Activated T-helper 2 cell treated with anti-CD3 and anti-CD28 coated beads, Interferon-gamma antibody, Interleukin-2, Interleukin-4, amounts not matched to agents 10 μg/mL and 5 μg/mL and 100 μg/mL, durations not matched to agents 14 hours and 24 hours and 36 hours (primary cell): ENCODE measurements around the gene C1QA. TPM values are rescaled to one million over a fixed set of nuclear protein-coding genes. Genes with fewer than 3 reads are reported as not detected.
"Not testable (repeated sequence)": the region's sequence is repeated elsewhere in the genome, so short reads cannot be mapped to it uniquely, and the experiment has no call there.

Experiments used
- DNase-seq: peaks from one replicate; pipeline ENCODE4 v3.0.0; 2021; ENCODE audit warnings: low spot score
- H3K27ac Mint-ChIP-seq: one replicate; pipeline ENCODE4 v1.8.0; 2021; ENCODE audit warnings: mixed read lengths
- H3K27me3 Mint-ChIP-seq: one replicate; pipeline ENCODE4 v1.8.0; 2021; ENCODE audit warnings: low read depth, mixed read lengths
- H3K36me3 Mint-ChIP-seq: one replicate; pipeline ENCODE4 v1.8.0; 2021; ENCODE audit warnings: low read depth, mixed read lengths
- H3K4me1 Mint-ChIP-seq: one replicate; pipeline ENCODE4 v1.8.0; 2021; ENCODE audit warnings: low read depth, mixed read lengths
- H3K4me3 Mint-ChIP-seq: one replicate; pipeline ENCODE4 v1.8.0; 2021; ENCODE audit warnings: low read depth, mild to moderate bottlenecking, moderate library complexity, mixed read lengths
- H3K9me3 Mint-ChIP-seq: one replicate; pipeline ENCODE4 v1.8.0; 2021; ENCODE audit warnings: mixed read lengths
- intact Hi-C: fragments of 100-400 bp; cut with micrococcal nuclease; formaldehyde crosslinking; loops from one replicate; pipeline ENCODE4 v1.15.1; 2023
- total RNA-seq: library from RNA; stranded (reverse); gene quantifications from 2 replicates; pipeline ENCODE4 v1.2.3, GENCODE V29; 2022

The C1QA gene
- total RNA-seq, 1 donor from 2014 or later: not detected

GRCh38 chr1:22654692-22655091 lies 18.3 kb downstream of the C1QA start:
- no peaks in the 10 kb centered on the region for H3K4me1 Mint-ChIP-seq
- intact Hi-C loops: no loop called here
- no peak for DNase-seq
- no peaks in the 10 kb centered on the region for H3K36me3 Mint-ChIP-seq
- no peak overlapping the region for H3K27ac Mint-ChIP-seq
- H3K4me3 Mint-ChIP-seq: no peak overlapping the region
- H3K27me3 Mint-ChIP-seq: peaks cover 6% of the 10 kb centered on the region
- H3K9me3 Mint-ChIP-seq: no peaks in the 10 kb centered on the region

- no peaks in the 10 kb centered on the region for H3K4me1 Mint-ChIP-seq
- H3K9me3 Mint-ChIP-seq: no peaks in the 10 kb centered on the region
- H3K36me3 Mint-ChIP-seq: no peaks in the 10 kb centered on the region
- peaks cover 6% of the 10 kb centered on the region for H3K27me3 Mint-ChIP-seq
- H3K4me3 Mint-ChIP-seq: no peak overlapping the region
- H3K27ac Mint-ChIP-seq: no peak overlapping the region
- intact Hi-C loops: no loop called here
- no peak for DNase-seq
Observed at GRCh38 chr1:22658385-22659163, 22.1 kb downstream of the C1QA start.

- intact Hi-C loops: no loop called here
- DNase-seq: no peak
- H3K9me3 Mint-ChIP-seq: no peaks in the 10 kb centered on the region
- H3K4me3 Mint-ChIP-seq: no peak overlapping the region
- no peaks in the 10 kb centered on the region for H3K4me1 Mint-ChIP-seq
- peaks cover 2% of the 10 kb centered on the region for H3K27me3 Mint-ChIP-seq
- no peak overlapping the region for H3K27ac Mint-ChIP-seq
- H3K36me3 Mint-ChIP-seq: no peaks in the 10 kb centered on the region
Observed at GRCh38 chr1:22660716-22661241, 24.4 kb downstream of the C1QA start.

GRCh38 chr1:22661880-22662279 lies 25.5 kb downstream of the C1QA start:
- H3K27ac Mint-ChIP-seq: no peak overlapping the region
- peaks cover 3% of the 10 kb centered on the region for H3K27me3 Mint-ChIP-seq
- no peaks in the 10 kb centered on the region for H3K4me1 Mint-ChIP-seq
- no peak for DNase-seq
- no peaks in the 10 kb centered on the region for H3K36me3 Mint-ChIP-seq
- H3K4me3 Mint-ChIP-seq: no peak overlapping the region
- intact Hi-C loops: no loop called here
- no peaks in the 10 kb centered on the region for H3K9me3 Mint-ChIP-seq

- no peak for DNase-seq
- intact Hi-C loops: no loop called here
- Mint-ChIP-seq H3K36me3 (no peaks in the 10 kb centered on the region), H3K4me1 (no peaks in the 10 kb centered on the region), H3K4me3 (no peak overlapping the region), H3K9me3 (no peaks in the 10 kb centered on the region), H3K27ac (no peak overlapping the region), H3K27me3 (peaks cover 4% of the 10 kb centered on the region)
Observed at GRCh38 chr1:22662318-22662717, 25.9 kb downstream of the C1QA start.

GRCh38 chr1:22662986-22663408 lies 26.6 kb downstream of the C1QA start:
- Mint-ChIP-seq H3K9me3 (no peaks in the 10 kb centered on the region), H3K27me3 (peaks cover 4% of the 10 kb centered on the region), H3K27ac (no peak overlapping the region), H3K36me3 (no peaks in the 10 kb centered on the region), H3K4me3 (no peak overlapping the region), H3K4me1 (no peaks in the 10 kb centered on the region)
- intact Hi-C loops: no loop called here
- no peak for DNase-seq

GRCh38 chr1:22665752-22666151 lies 29.3 kb downstream of the C1QA start:
- no peak overlapping the region for H3K4me3 Mint-ChIP-seq
- no peak for DNase-seq
- H3K27me3 Mint-ChIP-seq: peaks cover 13% of the 10 kb centered on the region
- no peak overlapping the region for H3K27ac Mint-ChIP-seq
- H3K4me1 Mint-ChIP-seq: no peaks in the 10 kb centered on the region
- H3K36me3 Mint-ChIP-seq: no peaks in the 10 kb centered on the region
- H3K9me3 Mint-ChIP-seq: no peaks in the 10 kb centered on the region
- intact Hi-C loops: no loop called here

- DNase-seq: no peak
- Mint-ChIP-seq H3K27me3 (peaks cover 18% of the 10 kb centered on the region), H3K27ac (no peak overlapping the region), H3K4me3 (no peak overlapping the region), H3K36me3 (no peaks in the 10 kb centered on the region), H3K9me3 (no peaks in the 10 kb centered on the region), H3K4me1 (no peaks in the 10 kb centered on the region)
- intact Hi-C loops: no loop called here
Observed at GRCh38 chr1:22666412-22666811, 30.0 kb downstream of the C1QA start.

- H3K9me3 Mint-ChIP-seq, H3K36me3 Mint-ChIP-seq, DNase-seq, intact Hi-C loops, H3K4me3 Mint-ChIP-seq, H3K4me1 Mint-ChIP-seq, H3K27ac Mint-ChIP-seq: not testable (repeated sequence)
- peaks cover 33% of the 10 kb centered on the region for H3K27me3 Mint-ChIP-seq
Observed at GRCh38 chr1:22668840-22669239, 32.4 kb downstream of the C1QA start.

GRCh38 chr1:22670352-22670975 lies 34.0 kb downstream of the C1QA start:
- Mint-ChIP-seq H3K4me1 (peaks cover 6% of the 10 kb centered on the region), H3K9me3 (no peaks in the 10 kb centered on the region), H3K4me3 (no peak overlapping the region), H3K27me3 (peaks cover 42% of the 10 kb centered on the region), H3K36me3 (no peaks in the 10 kb centered on the region), H3K27ac (no peak overlapping the region)
- no peak for DNase-seq
- intact Hi-C loops: no loop called here

GRCh38 chr1:22671999-22672398 lies 35.6 kb downstream of the C1QA start:
- no peak overlapping the region for H3K4me3 Mint-ChIP-seq
- DNase-seq: no peak
- H3K36me3 Mint-ChIP-seq: no peaks in the 10 kb centered on the region
- intact Hi-C loops: no loop called here
- H3K9me3 Mint-ChIP-seq: no peaks in the 10 kb centered on the region
- peaks cover 6% of the 10 kb centered on the region for H3K4me1 Mint-ChIP-seq
- H3K27ac Mint-ChIP-seq: no peak overlapping the region
- H3K27me3 Mint-ChIP-seq: peaks cover 41% of the 10 kb centered on the region

- Mint-ChIP-seq H3K4me3 (no peak overlapping the region), H3K27me3 (peaks cover 39% of the 10 kb centered on the region), H3K4me1 (peaks cover 6% of the 10 kb centered on the region), H3K9me3 (no peaks in the 10 kb centered on the region), H3K27ac (no peak overlapping the region), H3K36me3 (no peaks in the 10 kb centered on the region)
- no peak for DNase-seq
- intact Hi-C loops: no loop called here
Observed at GRCh38 chr1:22673486-22674409, 37.3 kb downstream of the C1QA start.
